ENCODE results near the gene DSCAM.
"Not testable (repeated sequence)": the region's sequence is repeated elsewhere in the genome, so short reads cannot be mapped to it uniquely, and the experiment has no call there.

DSCAM gene

DNA sequence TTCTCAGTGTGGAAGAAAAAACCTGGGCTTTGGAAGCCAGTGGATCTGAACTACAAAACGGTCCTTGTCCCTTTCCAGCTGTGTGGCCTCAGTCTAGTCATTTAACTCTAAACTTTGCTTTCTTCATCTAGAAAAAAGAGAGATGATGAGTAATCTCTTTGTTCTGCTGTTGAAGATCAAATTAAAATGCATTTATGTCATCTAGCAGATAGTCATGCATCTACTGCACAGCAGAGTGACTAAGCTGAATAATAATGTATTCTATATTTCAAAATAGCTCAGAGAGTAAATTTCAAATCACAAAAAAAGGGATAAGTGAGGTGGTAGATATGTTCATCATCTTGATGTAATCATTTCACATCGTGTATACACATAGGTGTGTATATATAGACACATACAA is 473.2 kb downstream of the DSCAM start:
- DNase-seq, result no peak

GRCh38 chr21:40372506-40372905 is 474.5 kb downstream of the DSCAM start:
- no peak for DNase-seq

DNA sequence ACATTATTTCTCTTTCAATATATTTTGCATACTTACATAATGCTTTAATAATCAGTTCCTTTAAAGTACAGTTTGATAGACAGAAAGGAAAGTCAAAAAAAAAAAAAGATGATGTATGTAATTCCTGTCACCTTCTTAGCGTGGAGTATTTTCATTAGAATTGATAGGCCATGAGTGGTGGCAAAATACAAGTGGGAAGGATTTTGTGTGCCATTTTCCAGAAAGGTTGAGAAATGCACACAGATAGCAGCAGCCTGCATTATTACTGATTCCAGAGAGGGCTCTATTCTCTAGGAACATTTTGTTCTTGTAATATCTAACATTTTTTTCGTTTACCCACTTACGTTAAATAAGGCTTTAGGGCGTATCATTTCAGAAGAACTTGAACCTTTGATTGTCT is 475.6 kb downstream of the DSCAM start:
- no peak for DNase-seq

- DNase-seq, result no peak
Observed at GRCh38 chr21:40356644-40357043, 490.3 kb downstream of the DSCAM start.

DNA sequence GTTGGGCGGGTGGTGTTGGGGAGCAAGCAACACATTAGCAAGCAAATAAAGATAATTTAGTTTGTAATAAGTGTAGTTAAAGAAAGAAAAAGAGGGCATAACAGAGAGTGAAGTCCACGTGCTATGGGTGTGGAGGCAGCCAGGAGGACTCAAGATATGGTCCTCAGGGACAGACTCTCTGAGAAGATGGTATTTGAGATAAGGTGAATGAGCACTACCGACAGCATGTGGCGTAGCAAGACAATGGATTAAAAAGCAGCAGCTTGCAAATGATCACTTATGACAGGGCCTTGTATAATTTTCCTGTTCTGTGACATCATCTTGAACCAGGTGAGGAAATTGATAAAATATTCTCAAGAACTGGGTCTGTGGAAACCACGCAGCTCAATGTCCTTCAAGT is 491.9 kb downstream of the DSCAM start:
- DNase-seq, result no peak

GRCh38 chr21:40351006-40351405 is 496.0 kb downstream of the DSCAM start:
- no peak for DNase-seq

GRCh38 chr21:40349591-40349990 is 497.4 kb downstream of the DSCAM start:
- DNase-seq, result no peak

DNA sequence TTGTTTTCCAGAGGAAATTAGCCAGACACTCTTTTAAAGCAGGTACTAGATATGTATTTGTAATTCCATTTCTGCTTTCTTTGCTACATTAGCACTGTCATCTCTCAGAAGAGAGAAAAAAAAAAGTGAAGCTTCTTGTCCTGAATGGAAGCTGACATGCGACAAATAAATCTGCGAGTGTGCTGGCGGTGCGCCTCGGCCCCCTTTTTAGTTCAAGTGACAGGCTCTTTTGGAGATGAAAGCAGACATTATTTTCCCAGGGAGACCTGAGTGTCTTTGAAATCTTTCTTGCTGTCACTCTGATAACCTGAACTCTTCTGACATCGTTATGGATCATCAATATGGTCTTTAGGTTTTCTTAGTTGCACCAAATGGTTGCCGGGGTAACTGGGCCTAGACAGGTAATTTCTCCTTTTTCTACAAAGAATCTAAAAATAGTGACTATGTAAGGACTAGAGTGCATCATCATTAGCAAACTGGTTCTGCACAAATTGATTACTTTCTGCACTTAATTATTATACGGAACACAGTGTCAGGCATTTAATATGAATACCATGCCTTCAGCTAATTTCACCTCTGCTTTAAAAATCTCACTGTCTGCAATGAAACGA is 501.1 kb downstream of the DSCAM start:
- DNase-seq, result no peak

- DNase-seq, result no peak
Observed at GRCh38 chr21:40340357-40340756, 506.6 kb downstream of the DSCAM start.

DNA sequence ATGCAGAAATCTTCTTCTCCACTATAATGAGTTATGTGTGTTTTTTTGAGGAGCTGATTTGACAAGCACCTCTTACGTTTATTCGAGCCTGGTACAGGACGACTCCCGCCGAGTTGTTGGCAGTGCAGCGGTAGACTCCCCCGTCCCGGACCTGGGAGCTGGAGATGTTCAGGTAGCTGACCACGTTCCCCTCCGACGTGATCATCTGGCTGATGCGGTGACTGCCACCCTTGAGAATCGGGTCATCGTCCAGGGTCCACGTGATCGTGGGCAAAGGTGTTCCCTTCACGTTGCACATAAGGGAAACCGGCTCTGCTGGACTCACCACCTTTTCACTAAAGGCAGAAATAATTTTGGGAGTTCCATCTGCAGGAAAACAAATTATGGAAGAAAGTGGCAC is 507.9 kb downstream of the DSCAM start:
- DNase-seq, result no peak

DNA sequence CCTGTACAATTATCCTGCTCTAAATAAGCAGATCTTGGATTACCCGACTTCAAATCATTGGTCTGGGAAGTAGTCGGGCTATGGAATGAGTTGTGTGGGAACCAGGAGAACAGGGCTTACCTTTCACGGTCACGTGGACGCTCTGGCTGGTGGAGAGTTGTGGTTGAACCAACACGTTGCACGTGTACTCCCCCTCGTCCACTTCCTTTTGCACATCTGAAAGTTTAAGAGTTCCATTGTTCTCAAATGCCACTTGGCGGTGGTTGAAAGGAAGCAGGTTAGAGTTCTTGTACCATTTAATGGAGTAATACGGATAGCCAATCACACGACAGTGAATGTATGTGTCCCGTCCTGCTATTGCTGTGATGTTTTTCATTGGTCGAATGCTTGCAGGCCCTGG is 509.0 kb downstream of the DSCAM start:
- DNase-seq, result no peak

DNA sequence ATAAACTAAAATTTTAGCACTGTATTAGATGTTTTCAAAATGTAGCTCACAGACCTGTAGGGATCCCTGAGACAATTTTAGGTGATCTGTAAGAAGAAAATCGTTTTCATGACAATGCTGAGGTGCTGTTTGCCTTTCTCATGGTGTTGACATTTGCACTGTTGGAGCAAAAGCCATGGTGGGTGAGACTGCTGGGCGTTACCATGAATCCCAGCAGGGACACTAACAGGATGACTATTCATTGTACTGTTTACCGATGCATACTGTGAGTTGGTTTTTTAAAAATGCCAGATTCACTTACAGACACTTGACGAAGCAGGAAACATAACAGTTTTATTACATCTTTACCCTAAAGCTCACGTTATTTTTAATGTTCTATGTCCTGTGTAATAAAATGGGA is 511.3 kb downstream of the DSCAM start:
- peak; percentile 76 to 93 for DNase-seq

GRCh38 chr21:40334159-40334558 is 512.8 kb downstream of the DSCAM start:
- no peak for DNase-seq

- peak in 1 of 2 experiments; percentile 2 for DNase-seq
Observed at GRCh38 chr21:40333731-40334130, 513.2 kb downstream of the DSCAM start.

GRCh38 chr21:40331804-40332203 is 515.2 kb downstream of the DSCAM start:
- DNase-seq, result no peak

DNA sequence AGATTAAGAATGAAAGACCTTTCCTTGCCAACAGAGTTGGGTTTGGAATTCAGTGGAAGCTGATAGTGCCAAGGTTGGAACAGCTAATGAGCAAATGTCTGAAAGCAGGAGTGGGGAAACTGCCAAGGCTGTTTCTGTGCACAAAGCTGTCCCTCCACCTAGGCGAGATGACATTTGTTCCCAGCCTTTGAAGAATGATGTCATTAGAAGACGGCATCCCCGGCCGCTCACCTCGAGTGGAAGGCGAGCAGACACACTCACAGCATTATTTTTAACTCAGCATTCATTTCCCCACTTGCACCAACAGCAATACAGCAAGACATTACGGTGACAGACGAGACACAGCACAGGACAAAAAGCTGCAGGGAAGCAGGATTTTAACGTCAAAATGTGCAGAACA is 515.8 kb downstream of the DSCAM start:
- peak in 1 of 2 experiments; percentile 3 for DNase-seq

- no peak for DNase-seq
Observed at GRCh38 chr21:40324389-40324788, 522.6 kb downstream of the DSCAM start.

- DNase-seq, result not testable (repeated sequence)
Observed at GRCh38 chr21:40320718-40321117, 526.2 kb downstream of the DSCAM start.

DNA sequence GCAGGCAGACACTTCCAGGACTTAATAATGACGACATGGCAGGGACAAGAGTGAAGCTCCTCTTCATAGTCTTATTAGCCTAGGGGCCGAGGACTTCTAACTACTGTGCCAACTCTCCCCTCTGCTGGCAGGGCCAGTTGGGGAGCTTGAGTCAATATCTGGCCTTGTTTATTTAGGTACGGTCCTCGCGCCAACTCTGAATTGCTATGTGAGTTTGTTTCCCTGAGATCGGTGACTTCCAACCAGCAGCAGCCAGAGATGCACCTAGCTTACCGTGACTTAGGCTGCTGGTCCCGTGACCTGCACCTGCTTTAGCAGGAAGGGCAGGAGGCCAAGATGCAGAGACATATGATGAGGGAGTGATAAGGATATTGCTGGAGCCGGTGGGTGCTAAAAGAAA is 528.6 kb downstream of the DSCAM start:
- no peak for DNase-seq

- DNase-seq, result no peak
Observed at GRCh38 chr21:40316104-40316503, 530.9 kb downstream of the DSCAM start.

DNA sequence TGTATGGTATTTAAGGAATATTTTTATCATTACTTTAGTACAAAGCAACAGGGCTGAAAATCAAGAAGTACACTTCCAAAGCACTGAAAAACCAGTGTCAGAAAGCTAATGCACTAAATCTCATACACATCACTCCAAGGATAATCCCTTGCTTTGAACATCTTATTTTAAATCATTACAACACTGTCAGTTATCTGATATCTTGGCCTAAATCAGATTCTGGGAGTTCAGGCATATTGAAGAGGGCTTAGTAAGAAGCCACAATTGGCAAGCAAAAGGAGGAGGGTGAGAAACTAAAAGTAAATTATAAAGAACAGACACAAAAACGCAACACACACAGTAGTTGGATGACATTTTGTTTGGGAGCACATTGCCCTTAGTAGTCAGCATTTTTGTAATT is 531.3 kb downstream of the DSCAM start:
- DNase-seq, result no peak

DNA sequence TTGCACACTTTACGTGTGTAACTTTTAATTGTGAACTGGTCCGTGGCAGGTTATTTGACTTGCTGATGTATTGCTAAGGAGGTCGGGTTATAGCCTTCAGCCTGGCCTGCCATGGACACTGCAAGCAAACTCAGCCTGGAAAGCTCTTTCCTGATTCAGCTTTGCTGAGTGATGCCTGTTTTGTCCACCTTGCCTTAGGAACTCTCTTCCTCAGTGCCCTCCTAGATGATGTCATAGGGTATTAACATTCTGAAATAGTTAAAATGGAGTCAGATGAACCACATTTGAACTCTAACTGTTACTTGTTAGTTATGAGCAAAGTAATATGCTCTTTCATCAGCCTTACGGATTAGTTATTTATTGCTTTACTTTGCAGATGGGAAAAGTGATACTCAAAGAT is 533.7 kb downstream of the DSCAM start:
- no peak for DNase-seq

- no peak for DNase-seq
Observed at GRCh38 chr21:40300300-40300699, 546.7 kb downstream of the DSCAM start.

GRCh38 chr21:40299451-40299850 is 547.5 kb downstream of the DSCAM start:
- no peak for DNase-seq

GRCh38 chr21:40294345-40294744 is 552.6 kb downstream of the DSCAM start:
- DNase-seq, result peak in 1 of 2 experiments; percentile 15

DNA sequence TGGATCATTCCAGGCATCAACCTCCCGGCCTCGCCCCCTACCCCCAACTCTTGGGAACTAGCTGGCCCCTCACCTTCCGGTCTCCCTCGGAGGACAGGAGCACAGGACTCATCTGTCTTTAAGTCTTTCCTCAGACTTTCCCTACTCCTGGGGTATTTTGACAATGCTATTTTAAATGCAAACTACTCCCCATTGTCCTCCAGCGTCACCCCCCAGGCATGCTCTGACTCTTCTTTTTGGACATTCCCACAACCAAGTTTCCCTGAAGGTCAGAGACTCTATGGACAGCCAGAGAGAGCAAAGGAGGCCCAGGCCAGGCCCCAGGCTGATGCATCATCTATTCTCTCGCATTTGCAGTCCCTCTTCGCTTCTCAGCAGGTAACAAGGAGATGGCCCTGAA is 555.4 kb downstream of the DSCAM start:
- no peak for DNase-seq
